Endodermal cell (in vitro differentiated cells): ENCODE data around the gene IL3. TPM values are rescaled to one million over a fixed set of nuclear protein-coding genes. Genes with fewer than 3 reads are reported as not detected.

Source experiments
- DNase-seq: peaks from one replicate; pipeline ENCODE4 v3.0.0-alpha.2; 2017
- H3K27ac ChIP-seq: 2 replicates; pipeline ENCODE4 v1.5.1; 2013; ENCODE audit warnings: mild to moderate bottlenecking, low read depth, low read length, moderate library complexity
- H3K27me3 ChIP-seq: 2 replicates; pipeline ENCODE4 v1.6.1; 2013; ENCODE audit warnings: mild to moderate bottlenecking, low read length, moderate library complexity; ENCODE audit not compliant: insufficient read depth, control insufficient read depth, poor library complexity, severe bottlenecking
- H3K36me3 ChIP-seq: 2 replicates; pipeline ENCODE4 v1.7.0; 2013; ENCODE audit warnings: mild to moderate bottlenecking, low read length, moderate library complexity; ENCODE audit not compliant: control insufficient read depth, insufficient read depth
- H3K4me1 ChIP-seq: one replicate; pipeline ENCODE4 v1.7.0; 2013; ENCODE audit warnings: low read length; ENCODE audit not compliant: control insufficient read depth, insufficient read depth
- H3K4me3 ChIP-seq: 2 replicates; pipeline ENCODE4 v1.5.1; 2013; ENCODE audit warnings: mild to moderate bottlenecking, low read length, moderate library complexity
- H3K9ac ChIP-seq: 2 replicates; pipeline ENCODE4 v1.6.1; 2013; ENCODE audit warnings: mild to moderate bottlenecking, low read length, moderate library complexity; ENCODE audit not compliant: poor library complexity, severe bottlenecking; ENCODE audit errors: extremely low read depth
- H3K9me3 ChIP-seq: 2 replicates; pipeline ENCODE4 v1.6.1; 2013; ENCODE audit warnings: mild to moderate bottlenecking, low read length, moderate library complexity; ENCODE audit not compliant: control insufficient read depth
- H3K27ac Mint-ChIP-seq: 2 replicates; pipeline ENCODE4 v1.8.0; 2020; ENCODE audit warnings: mixed read lengths
- H3K27me3 Mint-ChIP-seq: 2 replicates; pipeline ENCODE4 v1.8.0; 2021; ENCODE audit warnings: mild to moderate bottlenecking, mixed read lengths; ENCODE audit not compliant: insufficient read depth
- H3K36me3 Mint-ChIP-seq: 2 replicates; pipeline ENCODE4 v1.8.0; 2020; ENCODE audit warnings: low read depth, mixed read lengths
- H3K4me1 Mint-ChIP-seq: 2 replicates; pipeline ENCODE4 v1.8.0; 2020; ENCODE audit warnings: mixed read lengths
- H3K4me3 Mint-ChIP-seq: 2 replicates; pipeline ENCODE4 v1.8.0; 2020; ENCODE audit warnings: mild to moderate bottlenecking, moderate library complexity, mixed read lengths
- H3K9me3 Mint-ChIP-seq: 2 replicates; pipeline ENCODE4 v1.8.0; 2020; ENCODE audit warnings: mild to moderate bottlenecking, mixed read lengths
- CTCF ChIP-seq: fragments of 200-600 bp; sonication (generic); conservative IDR thresholded peaks from 2 replicates; pipeline ENCODE4 v1.5.0; 2021; ENCODE audit warnings: antibody characterized with exemption, mild to moderate bottlenecking
- WGBS, 2 experiments: methylation state at CpG; one replicate each; pipeline versions ENCODE4 v1.1.5 to v1.1.7; 2013; ENCODE audit warnings: missing lambda C conversion rate in 2 of 2, mixed read lengths in 1 of 2; ENCODE audit not compliant: insufficient coverage in 1 of 2, insufficient read length in 1 of 2; 5-methylcytosine and 5-hydroxymethylcytosine counted together
- total RNA-seq, 2 donors: library from RNA; stranded (reverse); fragmentation: NEBNext Ultra II Directional in 1 of 2; extraction: Animal tissue kit (Norgen Biotek cat#: 25700) in 1 of 2; gene quantifications; 2 replicates in 1 of 2; 3 replicates in 1 of 2; pipeline ENCODE4 v1.2.1, GENCODE V29; 2021

The IL3 gene
- total RNA-seq, 2 donors from 2014 or later, result not detected

DNA sequence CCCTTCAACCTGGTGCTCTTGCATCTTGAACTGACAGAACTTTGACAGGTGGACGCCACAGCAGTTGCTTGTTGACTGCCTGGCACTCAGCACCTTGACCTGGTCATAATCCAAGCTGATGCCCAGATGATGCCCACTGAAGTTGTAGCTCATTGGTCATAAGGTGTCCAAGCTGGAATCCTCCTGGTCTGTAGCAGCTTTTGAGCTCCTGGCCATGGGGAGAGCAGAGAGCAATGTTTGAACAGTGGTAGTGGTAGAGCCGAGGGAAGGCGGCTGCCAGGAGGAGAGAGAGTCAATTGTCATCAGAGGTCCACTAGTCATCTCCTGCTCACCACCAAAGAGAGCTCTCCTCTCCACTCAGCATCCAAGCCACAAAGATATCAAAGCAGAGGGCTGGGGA is 36.4 kb downstream of the IL3 start:
- TF ChIP-seq CTCF, result no peak
- H3K36me3 Mint-ChIP-seq, result no peaks in the 10 kb centered on the region

DNA sequence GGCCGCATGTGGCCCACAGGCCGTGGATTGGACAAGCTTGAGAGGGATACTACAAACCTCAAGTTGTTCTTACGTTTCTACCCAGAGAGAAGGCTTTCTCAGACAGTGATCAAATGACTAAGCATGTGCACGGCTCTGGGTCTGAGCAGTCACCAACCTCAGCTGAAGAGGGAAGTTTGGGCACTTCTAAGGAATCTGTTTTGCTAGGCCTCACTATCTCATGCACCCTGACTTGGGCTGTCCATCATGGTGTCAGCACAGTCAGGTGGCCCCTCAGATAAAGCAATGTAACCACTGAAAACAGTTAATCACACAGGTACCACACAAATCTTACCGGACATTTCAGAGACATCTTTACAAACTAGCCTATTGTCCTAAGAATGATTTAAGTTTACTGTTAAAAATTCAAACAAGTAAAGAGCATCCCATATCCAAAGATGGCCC is 37.7 kb downstream of the IL3 start:
- H3K9ac ChIP-seq, result no peak overlapping the region
- no peak overlapping the region for H3K27ac ChIP-seq
- no peak overlapping the region for H3K27ac Mint-ChIP-seq
- no peak overlapping the region for H3K4me3 ChIP-seq
- H3K4me1 Mint-ChIP-seq, result no peaks in the 10 kb centered on the region
- 87% methylated on average over 4 to 5 of the region's 5 CpGs for WGBS, 2 experiments
- no peaks in the 10 kb centered on the region for H3K4me1 ChIP-seq
- no peaks in the 10 kb centered on the region for H3K36me3 Mint-ChIP-seq
- no peaks in the 10 kb centered on the region for H3K9me3 Mint-ChIP-seq
- peak; percentile 19 for DNase-seq
- no peak overlapping the region for H3K4me3 Mint-ChIP-seq
- no peaks in the 10 kb centered on the region for H3K36me3 ChIP-seq
- H3K27me3 Mint-ChIP-seq, result peaks cover 5% of the 10 kb centered on the region
- peaks cover 20% of the 10 kb centered on the region for H3K27me3 ChIP-seq
- no peaks in the 10 kb centered on the region for H3K9me3 ChIP-seq
- no peak for TF ChIP-seq CTCF

More for the DNA sequence above, 36.4 kb downstream of the IL3 start:
- Histone ChIP-seq H3K9ac (no peak overlapping the region), H3K27me3 (peaks cover 27% of the 10 kb centered on the region), H3K36me3 (no peaks in the 10 kb centered on the region), H3K9me3 (no peaks in the 10 kb centered on the region), H3K4me3 (no peak overlapping the region), H3K27ac (no peak overlapping the region), H3K4me1 (no peaks in the 10 kb centered on the region)
- no peaks in the 10 kb centered on the region for H3K9me3 Mint-ChIP-seq
- peaks cover 5% of the 10 kb centered on the region for H3K27me3 Mint-ChIP-seq
- H3K27ac Mint-ChIP-seq, result no peak overlapping the region
- no peaks in the 10 kb centered on the region for H3K4me1 Mint-ChIP-seq
- 89 to 90% methylated on average over 1 of the region's 3 CpGs for WGBS, 2 experiments
- no peak overlapping the region for H3K4me3 Mint-ChIP-seq
- peak; percentile 19 for DNase-seq

- no peak overlapping the region for H3K27ac Mint-ChIP-seq
- H3K4me1 ChIP-seq, result no peaks in the 10 kb centered on the region
- H3K27me3 ChIP-seq, result peaks cover 16% of the 10 kb centered on the region
- TF ChIP-seq CTCF, result no peak
- H3K36me3 ChIP-seq, result no peaks in the 10 kb centered on the region
- no peaks in the 10 kb centered on the region for H3K9me3 Mint-ChIP-seq
- H3K27ac ChIP-seq, result no peak overlapping the region
- no peak overlapping the region for H3K4me3 Mint-ChIP-seq
- no peaks in the 10 kb centered on the region for H3K9me3 ChIP-seq
- peaks cover 5% of the 10 kb centered on the region for H3K27me3 Mint-ChIP-seq
- H3K36me3 Mint-ChIP-seq, result no peaks in the 10 kb centered on the region
- H3K4me1 Mint-ChIP-seq, result no peaks in the 10 kb centered on the region
- no peak for DNase-seq
- H3K9ac ChIP-seq, result no peak overlapping the region
- no peak overlapping the region for H3K4me3 ChIP-seq
These were observed 38.2 kb downstream of the IL3 start for GRCh38 chr5:132098621-132099020.
